Measurements from ENCODE around the gene TRRAP. TPM values are rescaled to one million over a fixed set of nuclear protein-coding genes. Genes with fewer than 3 reads are reported as not detected.
A peak's percentile ranks its signal among the peaks of the same experiment; 100 is the strongest.

The TRRAP gene
- total and polyA plus RNA-seq, 4 donors = 8.3 to 43.1 (median 20.9) TPM

GRCh38 chr7:99061001-99061776 lies 182.9 kb downstream of the TRRAP start:
- no peak overlapping the region for H3K9ac ChIP-seq (ENCODE audit: insufficient read depth in 1 of 2, low read length in 2 of 2)
- no peak for DNase-seq
- H3K9me3 ChIP-seq (ENCODE audit: control insufficient read depth in 4 of 4, insufficient read depth in 3 of 4, low read length in 3 of 4) = no peaks in the 10 kb centered on the region
- peaks cover 5 to 11% (median 6%) of the 10 kb centered on the region in 4 donors for H3K36me3 ChIP-seq (ENCODE audit: control insufficient read depth in 4 of 4, insufficient read depth in 4 of 4, low read length in 4 of 4)
- no peak overlapping the region for H3K27ac ChIP-seq (ENCODE audit: low read depth in 1 of 2, low read length in 1 of 2)
- H3K4me3 ChIP-seq = no peak overlapping the region
- 63 to 68% methylated on average over 6 of the region's 6 CpGs for WGBS, 2 donors
- H3K4me1 ChIP-seq (ENCODE audit: control insufficient read depth in 5 of 5, insufficient read depth in 5 of 5, low read length in 5 of 5) = no peaks in the 10 kb centered on the region
- H3K27me3 ChIP-seq (ENCODE audit: control insufficient read depth in 3 of 3, insufficient read depth in 3 of 3, low read length in 2 of 3) = no peaks in the 10 kb centered on the region
- ATAC-seq (ENCODE audit: insufficient read depth, low FRiP score) = no peak
- TF ChIP-seq CTCF (IDR thresholded peaks at IDR 0.05; ENCODE audit: control extremely low read depth, extremely low read depth) = no peak

Small RNAs within 50 kb of the gene (small RNA-seq; reads per million reads assigned to genes)
- gene MIR3609 (ENCODE audit: low replicate concordance) = 195 reads per million, percentile 98 among the genes with 10 or more reads in this experiment

Other genes starting within 250 kb of the TRRAP start
- gene TMEM130, start 8.5 kb upstream of the TRRAP start, total RNA-seq = 1 to 10 TPM in 1 of 2 donors, under 1 TPM in 1; 0.43 to 1.5 TPM
- gene TMEM130, start 8.5 kb upstream of the TRRAP start, polyA plus RNA-seq = under 1 TPM; 0.34 to 0.77 TPM